ENCODE data around the gene PAK1IP1.
"Not testable (repeated sequence)": the region's sequence is repeated elsewhere in the genome, so short reads cannot be mapped to it uniquely, and the experiment has no call there.

- not testable (repeated sequence) for TF ChIP-seq ZNF223 (tag by site-specific recombination; IDR thresholded peaks at IDR 0.05); PRDM4 (tag by site-specific recombination; IDR thresholded peaks at IDR 0.05); ZNF510 (tag by site-specific recombination; IDR thresholded peaks at IDR 0.05; ENCODE audit: insufficient replicate concordance); CTCF (tag by site-specific recombination; IDR thresholded peaks at IDR 0.05); ZNF530 (tag by site-specific recombination; IDR thresholded peaks at IDR 0.05; ENCODE audit: low read depth); ZBTB44 (tag by site-specific recombination; IDR thresholded peaks at IDR 0.05); ZNF639 (tag by site-specific recombination; IDR thresholded peaks at IDR 0.05)
Observed at GRCh38 chr6:10741643-10742042, 46.9 kb downstream of the PAK1IP1 start.

Data from HEK293 (cell line).